HG03159 (cell line): ENCODE results near the gene TACC2.

ENCODE experiments used
- ATAC-seq: cut with Tn5 transposase; IDR thresholded peaks from one replicate; pipeline ENCODE4 v1.9.1; 2021; ENCODE audit warnings: mild to moderate bottlenecking, moderate library complexity; ENCODE audit not compliant: unreplicated experiment

Gene TACC2

DNA sequence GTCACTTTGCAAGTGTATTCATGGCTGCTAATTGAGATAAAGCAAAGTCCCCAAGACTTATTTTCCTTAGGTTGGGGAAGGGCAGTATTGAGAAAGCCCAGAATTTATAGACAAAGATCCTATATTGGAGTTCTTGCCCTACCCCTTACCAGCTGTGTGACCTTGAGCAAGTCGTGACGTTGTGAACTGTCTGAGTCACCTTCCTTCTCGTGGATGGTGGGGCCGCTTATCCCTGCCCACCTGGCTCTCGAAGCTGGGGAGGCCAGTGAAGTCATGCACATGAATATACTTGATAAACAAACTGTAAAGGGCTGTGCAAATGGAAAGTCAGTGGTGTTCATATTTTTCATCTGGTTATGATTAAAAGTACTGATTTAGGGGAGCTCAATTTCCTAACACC is 127.4 kb downstream of the TACC2 start:
- ATAC-seq: no peak

DNA sequence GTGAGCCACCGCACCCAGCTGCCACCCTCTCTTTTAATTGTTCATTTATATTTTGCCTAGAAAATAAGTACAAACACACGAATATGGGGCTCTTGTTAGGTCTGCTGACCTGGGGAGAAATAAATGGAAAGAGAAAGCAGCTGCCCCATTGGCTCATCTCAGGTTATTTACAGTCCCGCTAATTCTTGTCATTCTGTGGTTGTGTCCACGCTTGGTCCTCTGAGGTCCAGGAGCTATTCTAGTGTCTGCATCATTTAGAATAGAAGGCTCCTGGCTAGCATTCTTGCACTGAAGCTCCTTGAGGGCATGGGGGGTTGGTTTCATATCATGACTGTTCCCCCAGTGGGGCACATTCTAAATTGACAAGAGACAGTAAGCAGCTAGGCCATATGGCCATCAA is 128.5 kb downstream of the TACC2 start:
- ATAC-seq: no peak

DNA sequence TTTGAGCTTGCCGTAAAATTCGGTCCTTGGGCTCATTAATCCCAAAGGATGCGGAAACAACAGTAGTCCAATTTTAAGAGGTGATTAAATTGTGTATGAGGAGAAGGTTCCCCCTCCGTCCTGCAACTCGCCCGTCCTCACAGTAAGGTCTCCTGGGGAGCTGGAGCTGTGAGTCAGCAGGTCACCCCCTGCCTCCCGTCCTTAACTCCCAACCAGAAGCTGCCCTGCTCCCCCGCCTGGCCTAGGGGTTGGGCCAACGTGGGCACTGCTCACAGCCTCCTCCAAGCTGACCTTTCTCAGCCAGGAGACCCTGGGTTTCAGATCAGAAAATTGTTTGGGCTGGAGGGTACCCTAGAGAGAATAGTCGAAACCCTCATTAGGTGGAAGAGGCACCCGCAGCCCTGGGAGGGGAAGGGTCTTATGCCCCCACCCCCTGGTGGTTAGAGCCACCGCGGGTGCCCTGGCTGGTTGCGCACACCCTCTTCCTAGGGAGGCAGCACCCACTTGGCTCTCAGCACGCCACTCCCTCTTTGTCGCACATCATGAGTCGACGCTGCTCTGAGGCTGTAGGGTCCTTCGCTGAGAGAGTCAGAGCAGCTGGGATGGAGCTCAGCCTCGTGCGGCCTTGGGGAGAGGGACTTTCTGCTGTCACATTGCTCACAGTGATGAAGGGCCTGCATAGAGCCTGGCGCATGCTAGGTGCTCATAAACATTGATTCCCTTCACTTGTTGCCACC is 131.2 kb downstream of the TACC2 start:
- no peak for ATAC-seq

DNA sequence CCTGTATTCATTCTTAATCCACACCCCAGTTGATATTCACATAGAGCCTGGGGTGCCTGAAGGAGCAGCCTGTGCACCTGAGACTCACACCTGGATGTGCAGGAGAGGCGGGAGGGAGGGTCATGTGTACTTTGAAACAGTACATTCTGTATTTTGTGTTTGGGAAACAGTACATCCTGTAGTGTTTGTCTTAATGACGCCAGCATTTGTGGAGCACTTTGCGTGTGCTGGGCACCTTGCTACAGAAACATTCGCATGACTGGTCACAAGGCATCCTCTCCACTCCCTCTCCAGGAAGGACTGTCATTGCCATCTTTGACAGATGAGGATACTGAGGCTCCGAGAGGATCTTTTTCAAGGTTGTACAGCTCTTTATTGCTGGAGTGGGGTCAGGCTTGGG is 132.1 kb downstream of the TACC2 start:
- no peak for ATAC-seq

DNA sequence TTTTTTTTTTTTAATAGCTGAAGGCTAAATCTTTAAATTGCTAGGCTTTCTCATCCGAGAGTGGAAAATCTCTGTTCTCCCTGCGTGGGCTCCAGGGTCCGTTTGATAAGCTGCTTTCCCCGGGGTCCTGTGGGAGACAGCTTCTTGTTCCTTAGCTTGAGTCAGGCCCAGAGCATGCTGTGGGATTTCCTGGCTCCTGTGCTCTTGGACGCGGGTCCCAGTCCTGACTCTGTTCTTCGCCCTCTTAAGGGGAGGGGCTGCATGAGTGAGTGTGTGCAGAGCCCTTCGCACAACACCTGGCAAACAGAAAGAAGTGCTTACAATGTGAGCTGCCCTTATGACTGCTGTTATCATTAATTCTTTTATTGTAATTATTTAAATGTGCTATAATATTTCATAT is 133.5 kb downstream of the TACC2 start:
- no peak for ATAC-seq

DNA sequence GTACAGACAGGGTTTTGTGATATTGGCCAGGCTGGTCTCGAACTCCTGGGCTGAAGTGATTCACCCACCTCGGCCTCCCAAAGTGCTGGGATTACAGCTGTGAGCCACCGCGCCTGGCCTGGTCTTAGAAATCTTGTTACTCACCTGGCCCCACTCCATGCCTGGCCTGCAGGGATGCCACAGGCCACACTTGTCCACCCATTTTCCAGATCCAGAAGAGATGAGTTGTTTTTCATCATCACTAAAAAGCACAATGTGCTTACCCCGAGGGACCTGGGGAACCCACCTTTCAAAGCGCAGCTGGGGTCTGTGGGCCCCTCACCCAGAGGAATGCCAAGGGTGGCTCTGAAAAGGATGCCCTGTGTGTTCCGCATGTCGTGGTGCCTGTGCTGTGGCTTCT is 134.2 kb downstream of the TACC2 start:
- no peak for ATAC-seq

DNA sequence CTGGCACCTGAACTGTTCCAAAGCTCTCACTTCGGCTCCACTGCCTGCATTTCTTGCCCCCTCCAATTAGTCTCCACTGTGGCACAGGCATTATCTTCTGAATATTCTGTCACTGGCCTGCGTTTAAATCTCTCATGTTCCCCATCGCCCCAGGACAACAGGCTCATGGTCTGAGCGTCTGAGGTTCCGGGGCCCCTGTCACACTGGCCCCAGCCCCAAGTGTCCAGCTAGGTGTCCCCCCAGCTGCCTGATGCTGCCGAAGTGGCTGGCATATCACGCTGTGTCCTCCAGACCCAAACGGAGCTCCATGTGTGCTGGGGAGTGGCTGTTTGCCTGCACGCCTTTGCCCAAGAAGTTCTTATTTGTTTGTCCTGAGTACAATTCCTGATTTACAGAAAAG is 135.4 kb downstream of the TACC2 start:
- no peak for ATAC-seq

DNA sequence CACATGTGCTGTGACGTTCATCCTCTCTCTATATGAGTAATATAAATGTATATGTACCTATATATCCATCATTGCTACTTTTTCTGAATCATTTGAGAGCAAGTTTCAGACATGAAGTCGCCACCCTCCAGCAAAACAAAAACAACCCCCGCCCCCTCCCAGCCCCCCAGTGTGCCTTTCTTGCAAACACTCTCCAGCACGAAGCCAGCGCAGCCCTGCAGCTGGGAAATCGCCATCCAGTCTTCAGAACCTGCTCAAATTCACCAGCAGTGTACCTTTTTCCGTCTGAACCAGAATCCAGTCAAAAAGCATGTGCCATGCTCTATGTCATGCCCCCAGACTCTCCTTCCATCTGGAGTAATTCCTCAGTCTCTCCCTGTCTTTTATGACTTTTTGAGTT is 135.8 kb downstream of the TACC2 start:
- no peak for ATAC-seq

DNA sequence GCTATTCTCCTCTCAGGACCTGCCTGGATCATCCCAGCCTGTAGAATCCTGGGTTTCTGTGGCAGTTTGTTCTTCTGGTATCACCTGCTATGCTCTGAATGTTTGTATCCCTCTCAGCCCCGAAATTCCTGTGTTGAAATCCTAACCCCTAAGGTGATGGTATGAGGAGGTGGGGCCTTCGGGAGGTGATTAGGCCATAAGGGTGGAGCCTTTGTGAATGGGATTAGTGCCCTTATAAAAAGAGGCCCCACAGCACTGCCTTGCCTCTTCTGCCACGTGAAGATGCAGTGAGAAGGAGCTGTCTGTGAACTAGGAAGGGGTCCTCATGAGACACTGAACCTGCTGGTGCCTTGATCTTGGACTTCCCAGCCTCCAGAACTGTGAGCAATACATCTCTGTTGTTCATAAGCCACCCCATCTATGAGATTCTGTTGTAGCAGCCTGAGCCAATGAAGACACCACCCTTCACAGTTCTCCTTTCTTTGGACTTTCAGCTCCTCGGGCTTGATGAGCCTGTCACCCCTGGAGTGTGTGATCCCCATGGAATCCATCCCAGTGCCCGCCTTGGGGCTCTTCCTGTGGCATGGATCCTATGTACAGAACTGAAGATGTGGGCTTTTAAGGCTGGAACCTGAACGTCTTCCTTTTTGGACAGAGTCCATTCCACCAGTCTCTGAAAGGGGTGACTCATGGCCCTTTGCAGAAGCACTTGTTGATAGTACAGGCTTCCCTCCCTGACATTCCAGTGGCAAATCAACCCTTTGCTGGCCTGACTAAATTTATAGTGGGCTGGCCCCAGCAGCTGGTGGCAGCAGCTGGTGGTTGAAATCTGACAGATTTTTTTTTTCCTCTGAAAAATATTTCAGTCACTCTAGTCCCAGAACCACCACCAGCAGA is 138.0 kb downstream of the TACC2 start:
- no peak for ATAC-seq

DNA sequence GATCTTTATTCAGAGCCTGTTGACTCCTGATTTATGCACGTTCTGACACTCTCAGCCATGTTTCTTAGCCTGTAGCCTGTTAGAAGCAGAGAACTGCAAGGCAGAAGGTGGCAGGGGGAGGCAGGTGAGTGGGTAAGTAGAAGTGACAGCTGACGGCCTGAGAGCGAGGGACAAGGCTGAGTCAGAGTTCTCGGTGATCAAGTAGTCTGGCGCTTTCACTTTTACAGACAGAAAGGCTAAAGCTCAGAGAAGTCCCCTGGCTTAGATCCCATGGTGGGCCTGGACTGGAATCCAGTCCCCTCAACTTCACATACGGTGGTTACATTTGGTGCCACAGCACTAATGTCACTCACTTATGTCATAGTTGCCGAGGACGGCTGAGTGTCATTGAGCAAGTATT is 139.0 kb downstream of the TACC2 start:
- no peak for ATAC-seq

DNA sequence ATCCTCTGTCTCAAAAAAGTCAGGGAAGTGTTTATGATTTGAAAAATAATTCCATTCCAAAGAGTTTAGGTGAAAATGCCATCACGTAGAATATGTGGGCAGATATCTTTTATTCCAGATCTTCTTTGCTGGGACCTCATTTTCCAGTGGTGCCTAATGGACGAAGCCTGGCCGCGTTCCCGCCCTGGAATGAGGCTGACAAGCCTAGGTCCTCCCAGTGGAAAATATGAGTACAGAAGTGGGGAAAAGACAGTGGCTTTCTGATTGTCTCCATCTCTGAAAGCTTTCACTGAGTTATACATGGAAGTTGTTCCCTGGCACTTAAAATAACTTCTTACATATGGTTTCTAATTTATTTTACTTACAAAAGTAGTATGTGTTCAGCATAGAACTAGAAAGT is 139.4 kb downstream of the TACC2 start:
- ATAC-seq: no peak

DNA sequence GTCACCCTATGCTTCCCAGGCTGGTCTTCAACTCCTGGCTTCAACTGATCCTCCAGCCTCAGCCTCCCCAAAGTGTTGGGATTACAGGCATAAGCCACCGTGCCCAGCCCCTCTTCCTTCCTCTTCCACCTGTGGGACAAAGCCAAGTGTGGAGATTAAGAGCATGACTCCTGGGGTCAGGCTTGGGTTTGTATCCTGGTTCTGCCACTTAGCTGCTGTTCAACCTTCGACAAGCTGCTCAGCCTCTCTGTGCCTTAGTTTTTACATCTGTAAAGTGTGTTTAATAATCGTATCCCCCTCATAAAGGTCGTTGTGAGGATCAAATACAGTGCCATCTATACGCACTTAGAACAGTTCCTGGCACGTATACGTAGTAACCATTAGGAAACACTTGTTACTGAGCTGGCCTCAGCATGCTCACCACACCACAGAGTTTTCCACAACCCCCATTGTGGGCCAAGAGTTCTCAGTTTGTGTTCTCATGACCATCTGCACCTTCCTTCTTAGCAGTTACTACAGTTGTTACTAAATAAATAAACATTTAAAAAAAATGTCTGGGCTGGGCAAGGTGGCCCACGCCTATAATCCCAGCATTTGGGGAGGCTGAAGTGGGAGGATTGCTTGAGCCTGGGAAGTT is 141.6 kb downstream of the TACC2 start:
- no peak for ATAC-seq

DNA sequence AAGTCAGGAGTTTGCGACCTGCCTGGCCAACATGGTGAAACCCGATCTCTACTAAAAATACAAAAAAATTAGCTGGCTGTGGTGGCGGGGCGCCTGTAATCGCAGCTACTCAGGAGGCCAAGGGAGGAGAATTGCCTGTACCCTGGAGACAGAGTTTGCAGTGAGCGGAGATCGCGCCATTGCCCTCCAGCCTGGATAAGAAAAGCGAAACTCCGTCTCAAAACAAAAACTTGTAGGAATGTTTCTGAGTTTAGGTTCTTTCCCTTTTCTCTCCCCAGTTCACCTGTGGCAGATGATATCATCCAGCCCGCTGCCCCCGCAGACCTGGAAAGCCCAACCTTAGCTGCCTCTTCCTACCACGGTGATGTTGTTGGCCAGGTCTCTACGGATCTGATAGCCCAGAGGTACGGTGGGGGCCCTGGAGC is 143.4 kb downstream of the TACC2 start:
- no peak for ATAC-seq

DNA sequence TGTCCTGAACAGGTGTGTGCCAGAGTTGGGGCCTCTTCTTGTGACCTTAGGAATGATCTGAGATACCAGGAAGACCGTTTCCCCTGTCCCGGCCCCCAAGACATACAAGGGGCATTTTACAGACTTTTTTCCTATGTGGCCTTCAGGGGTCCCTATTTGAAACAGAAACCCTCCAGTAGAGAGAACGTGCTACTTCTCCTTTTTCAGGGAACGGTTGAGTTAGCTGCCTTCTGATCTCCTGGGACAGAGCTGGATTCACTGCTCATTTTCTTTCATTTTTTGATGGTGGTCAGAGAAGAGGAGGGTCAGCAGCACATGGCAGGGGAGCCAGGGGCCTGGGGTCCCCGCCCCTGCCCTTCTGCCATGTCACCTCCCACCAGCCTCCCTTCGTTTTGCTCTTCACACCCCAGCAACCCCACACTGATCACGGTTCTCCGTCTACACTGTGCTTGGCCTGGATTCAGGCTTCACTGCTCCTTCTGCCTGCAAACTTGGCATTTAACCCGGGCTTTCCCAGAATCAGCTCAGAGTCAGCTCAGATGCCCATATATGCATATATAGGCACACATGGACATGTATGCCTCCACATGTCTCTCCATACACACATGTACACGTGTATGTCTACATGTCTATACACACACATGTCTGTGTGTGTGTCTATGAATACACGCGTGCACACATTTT is 144.1 kb downstream of the TACC2 start:
- no peak for ATAC-seq

DNA sequence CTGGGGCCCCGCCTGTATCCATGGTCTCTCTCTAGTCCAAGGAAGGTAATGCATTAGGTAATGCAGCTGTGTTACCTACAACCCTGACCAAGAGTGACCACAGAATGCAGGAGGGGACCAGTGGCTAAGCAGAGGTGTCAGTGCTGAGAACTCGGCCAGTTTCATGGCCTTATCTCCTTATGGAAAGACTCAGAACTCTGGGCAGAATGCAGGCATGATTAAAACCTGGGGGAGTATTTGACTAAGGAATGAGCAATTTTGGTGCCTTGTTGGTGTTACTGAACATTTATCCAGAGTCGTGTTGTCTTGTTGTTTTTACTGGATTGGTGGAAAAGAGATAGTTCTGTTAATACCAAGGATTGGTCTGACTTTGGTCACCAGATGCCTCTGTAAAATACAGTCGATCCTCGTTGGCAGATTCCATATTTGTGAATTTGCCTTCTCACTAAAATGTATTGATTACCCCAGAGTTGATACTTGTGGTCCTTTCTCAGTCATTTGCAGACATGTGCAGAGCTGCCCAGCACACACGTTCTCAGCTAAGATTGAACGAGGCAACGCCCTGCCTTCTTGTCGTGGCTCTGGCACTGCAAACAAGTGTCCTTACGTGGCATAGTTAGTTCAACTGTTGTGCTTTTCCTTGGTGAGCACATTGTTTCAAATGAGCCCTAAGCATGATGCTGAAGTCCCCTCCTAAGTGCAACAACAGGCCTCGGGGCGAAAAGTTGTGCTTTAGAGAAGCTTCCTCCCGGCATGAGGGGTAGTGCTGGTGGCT is 146.5 kb downstream of the TACC2 start:
- ATAC-seq: no peak

DNA sequence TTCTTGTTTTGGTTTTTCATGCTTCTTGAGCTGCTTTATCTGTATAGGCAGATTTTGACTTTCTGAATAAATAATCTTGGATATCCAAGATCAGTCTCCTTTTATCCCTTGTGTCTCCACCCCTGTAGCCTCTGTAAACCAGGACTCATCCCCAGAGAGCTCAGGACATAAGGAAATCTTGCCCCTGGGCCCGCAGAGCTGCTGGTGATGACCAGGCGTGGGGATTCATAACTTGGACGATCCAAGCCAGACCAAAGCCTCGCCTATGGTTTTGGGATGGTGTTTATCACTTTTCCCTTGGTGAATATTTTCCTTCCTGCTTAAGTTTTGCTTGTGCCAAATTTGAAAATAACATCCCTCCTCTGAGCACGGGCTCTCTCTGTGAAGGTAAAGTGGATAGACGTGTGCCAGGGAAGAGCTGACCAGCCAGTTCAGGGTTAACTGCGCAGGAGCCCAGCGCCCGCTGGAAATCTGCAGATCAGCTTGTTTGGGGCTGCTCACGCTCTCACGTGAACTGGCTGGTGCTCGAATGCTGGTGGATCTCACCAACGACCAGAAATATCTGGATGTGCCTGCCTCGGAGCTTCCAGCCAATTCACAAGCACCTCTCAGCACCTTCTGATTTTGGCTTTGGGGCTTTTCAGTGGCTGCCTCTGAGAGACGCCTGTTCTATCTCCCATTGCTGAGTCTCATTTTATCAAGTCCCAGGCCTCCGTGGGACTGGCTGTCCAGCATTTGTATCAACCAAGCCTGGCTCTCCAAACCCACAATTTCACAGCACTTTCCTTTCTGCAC is 150.1 kb downstream of the TACC2 start:
- ATAC-seq: no peak

DNA sequence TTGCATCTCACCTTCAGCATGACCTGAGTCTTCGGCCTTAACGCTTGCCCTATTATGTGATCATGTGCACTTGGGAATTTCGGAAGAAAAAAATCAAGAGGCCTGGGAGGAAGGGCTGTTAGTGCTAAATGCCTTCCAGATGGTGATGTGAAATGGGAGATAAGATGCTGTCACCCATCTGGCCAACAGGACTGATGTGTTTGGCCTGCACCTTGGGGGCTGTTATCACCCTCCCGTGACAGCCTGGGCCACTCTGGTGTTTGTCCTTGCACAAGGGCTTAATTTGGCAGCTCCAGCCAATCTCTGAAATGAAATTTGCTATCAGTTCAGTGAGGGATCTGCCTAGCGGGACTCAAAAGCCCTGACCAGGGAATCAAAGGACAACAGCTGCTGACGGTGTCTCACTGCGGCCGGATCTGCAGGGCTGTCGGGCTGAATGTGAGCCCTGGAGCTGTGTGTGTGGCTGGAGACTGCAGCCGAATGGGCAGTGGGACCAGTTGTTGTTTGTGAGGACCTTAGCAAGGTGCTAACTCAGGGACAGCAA is 150.7 kb downstream of the TACC2 start:
- ATAC-seq: no peak

DNA sequence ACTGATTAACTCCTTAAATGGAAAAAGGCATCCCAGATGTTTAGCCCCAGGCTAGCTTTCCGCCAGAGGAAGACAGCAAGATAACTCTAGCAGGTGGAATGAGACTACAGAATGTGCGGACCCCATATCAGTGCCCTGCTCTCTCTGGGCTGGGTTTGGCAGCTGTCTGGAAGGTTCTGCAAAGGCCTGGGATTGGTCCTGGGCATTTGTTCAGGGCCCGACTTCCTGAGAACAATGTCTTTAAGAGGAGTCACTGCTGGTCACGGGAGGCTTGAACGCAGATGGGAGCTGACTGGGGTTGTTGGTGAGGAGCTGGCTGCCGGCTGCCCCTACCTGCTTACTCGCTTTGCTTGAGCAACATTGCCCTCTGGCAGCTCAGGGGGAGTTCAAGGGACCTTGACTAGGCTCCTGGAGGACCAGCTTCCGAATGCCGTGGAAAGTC is 151.5 kb downstream of the TACC2 start:
- ATAC-seq: no peak

DNA sequence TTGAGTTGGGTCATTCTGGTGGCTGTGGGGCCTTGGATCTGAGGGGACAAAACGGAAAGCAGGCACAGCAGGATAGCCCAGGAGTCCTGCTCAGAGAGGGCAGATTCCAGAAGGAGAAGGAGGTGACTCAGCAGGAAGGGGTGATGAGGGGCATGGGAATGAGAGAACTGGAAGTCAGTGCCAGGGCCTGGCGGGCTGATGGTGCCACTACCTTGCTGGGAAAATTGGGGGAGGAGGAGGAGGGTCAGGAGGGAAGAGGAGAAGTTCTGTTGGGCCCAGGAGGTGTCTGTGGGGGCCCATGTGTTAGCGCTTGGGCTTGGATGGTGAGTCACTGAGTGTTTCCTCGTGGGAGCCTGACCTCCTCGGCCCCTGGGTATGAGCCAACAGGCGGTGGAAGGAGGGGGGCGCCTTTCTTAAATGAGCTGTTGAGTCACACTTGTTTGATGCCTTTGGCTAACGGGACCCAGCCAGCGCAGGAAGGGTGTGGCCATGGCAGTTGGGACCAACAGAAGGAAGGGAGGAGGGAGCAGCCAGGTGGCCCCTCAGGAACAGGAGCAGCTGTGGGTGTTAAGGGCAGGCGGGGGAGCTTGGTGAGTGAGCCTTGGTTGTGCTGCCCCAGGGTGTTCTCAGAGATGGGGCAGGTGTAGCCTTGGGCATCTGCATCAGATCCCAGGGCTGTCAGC is 152.1 kb downstream of the TACC2 start:
- no peak for ATAC-seq
